Measurements from ENCODE around the gene ZNRD2.

- no peak for TF ChIP-seq CTCF (IDR thresholded peaks at IDR 0.05)
- TF ChIP-seq ZFX (IDR thresholded peaks at IDR 0.05; ENCODE audit: borderline replicate concordance) = no peak
These were observed 44.5 kb upstream of the ZNRD2 start for GRCh38 chr11:65525546-65526480.
